Activated CD8-positive, alpha-beta memory T cell treated with anti-CD3 and anti-CD28 coated beads for 1 hour (primary cell): ENCODE measurements around the gene DNAJB13.

Source experiments
- DNase-seq, 2 donors: peaks; one replicate each; pipeline ENCODE4 v3.0.0-alpha.2; 2020; ENCODE audit warnings: low read depth in 1 of 2; ENCODE audit errors: extremely low read depth in 1 of 2

The DNAJB13 gene

GRCh38 chr11:74012074-74012809, 61.4 kb downstream of the DNAJB13 start:
- DNase-seq, result no peak

- DNase-seq, result no peak
These were observed 62.3 kb downstream of the DNAJB13 start for GRCh38 chr11:74013141-74013540.

GRCh38 chr11:74014880-74015279, 64.1 kb downstream of the DNAJB13 start:
- no peak for DNase-seq

- no peak for DNase-seq
These were observed 65.3 kb downstream of the DNAJB13 start for GRCh38 chr11:74015919-74016684.

- no peak for DNase-seq
These were observed 66.8 kb downstream of the DNAJB13 start for GRCh38 chr11:74017631-74018030.

GRCh38 chr11:74018331-74019005, 67.6 kb downstream of the DNAJB13 start:
- no peak for DNase-seq

- DNase-seq, result no peak
These were observed 68.4 kb downstream of the DNAJB13 start for GRCh38 chr11:74019104-74019738.

GRCh38 chr11:74019860-74020259, 69.0 kb downstream of the DNAJB13 start:
- no peak for DNase-seq
